ENCODE measurements around the gene PYGO1. TPM values are rescaled to one million over a fixed set of nuclear protein-coding genes. Genes with fewer than 3 reads are reported as not detected.

The PYGO1 gene
- total and polyA plus RNA-seq, 4 donors, result 1.4 to 13.9 (median 6.5) TPM

DNA sequence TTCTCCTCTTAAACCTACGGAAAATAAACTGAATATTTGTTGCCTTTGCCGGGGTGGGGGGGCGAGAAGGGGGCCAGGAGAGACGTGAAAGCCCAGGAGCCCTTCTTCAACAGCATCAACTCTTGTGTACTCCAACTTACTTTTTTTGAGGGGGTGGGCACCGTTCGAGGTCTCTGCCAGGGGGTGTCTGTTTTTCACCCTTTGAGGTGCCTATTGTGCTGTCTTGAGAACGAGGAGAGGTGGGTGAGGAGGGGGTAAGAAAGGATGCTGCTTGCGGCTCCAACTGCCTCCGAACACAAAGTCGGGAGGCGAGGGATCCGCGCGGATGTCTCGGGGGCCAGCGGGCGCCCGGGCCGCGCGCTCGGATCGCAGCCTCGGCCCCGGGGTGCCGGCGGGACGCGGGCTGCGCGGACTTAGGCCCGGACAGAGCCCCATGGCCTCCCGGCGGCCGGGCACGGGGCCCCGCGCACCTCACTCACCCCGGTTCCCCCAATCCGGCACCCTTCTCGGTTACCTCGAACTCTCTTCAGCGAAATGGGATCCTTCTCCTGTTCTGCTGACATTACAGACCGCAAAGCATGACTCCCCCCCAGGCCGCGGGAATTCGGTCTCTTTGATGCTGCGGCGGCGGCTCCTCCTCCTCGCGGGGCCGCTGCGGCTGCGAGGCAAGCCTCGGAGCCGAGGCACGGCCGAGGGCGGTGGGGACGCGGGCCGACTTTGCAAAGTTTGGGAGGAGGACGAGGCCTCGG is 650 bp downstream of the PYGO1 start:
- 3% methylated on average over 54 to 65 of the region's 65 CpGs for WGBS, 2 donors
- DNase-seq (peak in 1 of 2 donors; percentile 74), ATAC-seq (ENCODE audit: low FRiP score) (no peak)
- Histone ChIP-seq H3K27ac (ENCODE audit: low read depth in 1 of 2, low read length in 2 of 2) (peak overlapping the region; percentile 23 to 89), H3K9me3 (ENCODE audit: control insufficient read depth, low read length) (no peaks in the 10 kb centered on the region), H3K4me3 (ENCODE audit: low read length in 2 of 2) (peak overlapping the region; percentile 78 to 86), H3K4me1 (ENCODE audit: control insufficient read depth in 1 of 2, insufficient read depth in 2 of 2, low read length in 2 of 2) (no peaks in the 10 kb centered on the region), H3K27me3 (ENCODE audit: control insufficient read depth in 1 of 2, insufficient read depth in 2 of 2, low read length in 1 of 2) (no peaks in the 10 kb centered on the region), H3K36me3 (ENCODE audit: control insufficient read depth in 1 of 2, insufficient read depth in 2 of 2, low read length in 1 of 2) (no peaks in the 10 kb centered on the region)
- intact Hi-C loops (cut with DNase I), result no loop called here

DNA sequence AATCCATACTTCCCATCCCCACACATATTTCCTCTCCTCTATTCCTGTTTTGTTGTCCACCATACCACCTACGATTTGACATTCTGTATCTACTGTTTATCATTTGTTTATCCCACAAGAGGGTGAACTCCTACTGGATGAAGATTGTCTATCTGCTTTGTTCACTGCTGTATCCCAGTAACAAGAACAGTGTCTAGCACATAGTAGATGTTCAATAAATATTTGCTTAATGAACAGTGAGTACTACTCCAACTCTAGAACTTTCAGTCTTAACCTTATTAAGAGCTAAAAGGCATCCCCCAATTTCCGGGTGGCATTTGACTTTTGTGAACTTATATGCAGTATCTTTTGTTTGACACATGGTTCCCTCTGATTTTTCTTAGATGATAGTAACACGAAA is 1.3 kb downstream of the PYGO1 start:
- H3K4me3 ChIP-seq (ENCODE audit: low read length in 2 of 2), result peak overlapping the region; percentile 78 to 86
- H3K36me3 ChIP-seq (ENCODE audit: control insufficient read depth in 1 of 2, insufficient read depth in 2 of 2, low read length in 1 of 2), result no peaks in the 10 kb centered on the region
- intact Hi-C loops (cut with DNase I), result no loop called here
- no peaks in the 10 kb centered on the region for H3K9me3 ChIP-seq (ENCODE audit: control insufficient read depth, low read length)
- peaks cover 0 to 2% of the 10 kb centered on the region in 2 donors for H3K4me1 ChIP-seq (ENCODE audit: control insufficient read depth in 1 of 2, insufficient read depth in 2 of 2, low read length in 2 of 2)
- H3K27me3 ChIP-seq (ENCODE audit: control insufficient read depth in 1 of 2, insufficient read depth in 2 of 2, low read length in 1 of 2), result no peaks in the 10 kb centered on the region
- DNase-seq (no peak), ATAC-seq (ENCODE audit: low FRiP score) (no peak)
- 72 to 73% methylated on average over 3 of the region's 3 CpGs for WGBS, 2 donors
- H3K27ac ChIP-seq (ENCODE audit: low read depth in 1 of 2, low read length in 2 of 2), result no peak overlapping the region

DNA sequence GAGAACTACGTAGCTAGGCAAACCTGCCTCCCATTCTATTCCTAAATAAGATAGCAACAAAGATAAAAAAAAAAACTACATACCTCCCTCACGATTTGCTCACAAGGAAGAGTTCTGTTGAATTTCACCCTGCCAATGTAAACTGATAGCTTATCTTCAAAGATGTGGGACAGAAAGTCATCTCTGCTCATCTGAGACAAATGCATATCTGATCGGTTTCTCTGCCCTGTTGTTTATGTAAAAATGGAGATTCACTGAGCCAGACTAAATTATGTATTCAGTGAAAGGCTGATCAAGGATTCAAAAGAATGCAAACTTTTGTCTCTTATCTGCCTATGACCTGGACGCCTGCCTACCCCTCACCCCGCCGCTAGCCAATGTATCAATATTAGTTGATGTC is 11.2 kb downstream of the PYGO1 start:
- Histone ChIP-seq H3K9me3 (ENCODE audit: control insufficient read depth, low read length) (no peaks in the 10 kb centered on the region), H3K4me1 (ENCODE audit: control insufficient read depth in 1 of 2, insufficient read depth in 2 of 2, low read length in 2 of 2) (no peaks in the 10 kb centered on the region), H3K27me3 (ENCODE audit: control insufficient read depth in 1 of 2, insufficient read depth in 2 of 2, low read length in 1 of 2) (no peaks in the 10 kb centered on the region), H3K36me3 (ENCODE audit: control insufficient read depth in 1 of 2, insufficient read depth in 2 of 2, low read length in 1 of 2) (no peaks in the 10 kb centered on the region), H3K27ac (ENCODE audit: low read depth in 1 of 2, low read length in 2 of 2) (no peak overlapping the region), H3K4me3 (ENCODE audit: low read length in 2 of 2) (no peak overlapping the region)
- DNase-seq (no peak), ATAC-seq (ENCODE audit: low FRiP score) (no peak)
- intact Hi-C loops (cut with DNase I), result no loop called here
- 88 to 89% methylated on average over 6 of the region's 6 CpGs for WGBS, 2 donors

DNA sequence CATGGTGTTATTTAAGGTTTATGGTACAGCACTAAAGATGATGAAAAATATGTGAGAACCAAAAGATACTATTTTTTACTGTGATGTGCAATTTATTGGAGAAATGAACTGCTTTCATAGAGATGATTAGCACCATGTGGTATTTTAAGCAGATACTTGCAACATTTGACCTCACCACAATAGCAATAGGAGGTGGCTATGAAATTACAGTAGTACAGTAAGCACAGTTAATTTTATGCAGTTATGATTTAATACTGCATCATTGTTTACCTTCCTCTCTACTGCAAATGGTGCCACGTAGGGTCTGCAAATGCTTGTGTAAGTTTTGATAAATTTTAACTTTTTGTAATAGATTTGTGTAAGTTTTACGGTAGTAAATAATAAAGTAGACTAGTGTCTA is 14.0 kb downstream of the PYGO1 start:
- H3K27ac ChIP-seq (ENCODE audit: low read depth in 1 of 2, low read length in 2 of 2), result no peak overlapping the region

DNA sequence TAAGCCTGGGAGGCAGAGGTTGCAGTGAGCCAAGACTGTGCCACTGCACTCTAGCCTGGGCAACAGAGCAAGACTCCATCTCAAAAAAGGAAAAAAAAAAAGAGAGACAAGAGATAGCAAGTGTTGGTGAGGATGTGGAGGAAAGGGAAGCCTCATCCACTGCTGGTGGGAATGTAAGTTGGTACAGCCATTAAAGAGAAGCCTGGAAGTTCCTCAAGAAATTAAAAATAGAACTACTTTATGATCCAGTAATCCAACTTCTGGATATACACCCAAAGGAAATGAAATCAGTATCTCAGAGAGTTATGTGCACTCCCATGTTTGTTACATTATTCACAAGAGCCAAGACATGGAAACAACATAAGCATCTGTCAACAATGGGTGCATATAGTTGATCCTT is 14.9 kb downstream of the PYGO1 start:
- Histone ChIP-seq H3K27me3 (ENCODE audit: control insufficient read depth in 1 of 2, insufficient read depth in 2 of 2, low read length in 1 of 2) (no peaks in the 10 kb centered on the region), H3K27ac (ENCODE audit: low read depth in 1 of 2, low read length in 2 of 2) (no peak overlapping the region), H3K36me3 (ENCODE audit: control insufficient read depth in 1 of 2, insufficient read depth in 2 of 2, low read length in 1 of 2) (no peaks in the 10 kb centered on the region), H3K9me3 (ENCODE audit: control insufficient read depth, low read length) (no peaks in the 10 kb centered on the region), H3K4me3 (ENCODE audit: low read length in 2 of 2) (no peak overlapping the region), H3K4me1 (ENCODE audit: control insufficient read depth in 1 of 2, insufficient read depth in 2 of 2, low read length in 2 of 2) (no peaks in the 10 kb centered on the region)
- DNase-seq (no peak), ATAC-seq (ENCODE audit: low FRiP score) (no peak)
- intact Hi-C loops (cut with DNase I), result no loop called here

More for the DNA sequence above, 14.0 kb downstream of the PYGO1 start:
- H3K4me3 ChIP-seq (ENCODE audit: low read length in 2 of 2), result no peak overlapping the region
- no peaks in the 10 kb centered on the region for H3K36me3 ChIP-seq (ENCODE audit: control insufficient read depth in 1 of 2, insufficient read depth in 2 of 2, low read length in 1 of 2)
- no peaks in the 10 kb centered on the region for H3K9me3 ChIP-seq (ENCODE audit: control insufficient read depth, low read length)
- intact Hi-C loops (cut with DNase I), result no loop called here
- H3K27me3 ChIP-seq (ENCODE audit: control insufficient read depth in 1 of 2, insufficient read depth in 2 of 2, low read length in 1 of 2), result no peaks in the 10 kb centered on the region
- no peak for DNase-seq
- H3K4me1 ChIP-seq (ENCODE audit: control insufficient read depth in 1 of 2, insufficient read depth in 2 of 2, low read length in 2 of 2), result no peaks in the 10 kb centered on the region
- WGBS, 2 donors, result 69 to 98% methylated on average over 2 of the region's 2 CpGs
- ATAC-seq (ENCODE audit: low FRiP score), result no peak

DNA sequence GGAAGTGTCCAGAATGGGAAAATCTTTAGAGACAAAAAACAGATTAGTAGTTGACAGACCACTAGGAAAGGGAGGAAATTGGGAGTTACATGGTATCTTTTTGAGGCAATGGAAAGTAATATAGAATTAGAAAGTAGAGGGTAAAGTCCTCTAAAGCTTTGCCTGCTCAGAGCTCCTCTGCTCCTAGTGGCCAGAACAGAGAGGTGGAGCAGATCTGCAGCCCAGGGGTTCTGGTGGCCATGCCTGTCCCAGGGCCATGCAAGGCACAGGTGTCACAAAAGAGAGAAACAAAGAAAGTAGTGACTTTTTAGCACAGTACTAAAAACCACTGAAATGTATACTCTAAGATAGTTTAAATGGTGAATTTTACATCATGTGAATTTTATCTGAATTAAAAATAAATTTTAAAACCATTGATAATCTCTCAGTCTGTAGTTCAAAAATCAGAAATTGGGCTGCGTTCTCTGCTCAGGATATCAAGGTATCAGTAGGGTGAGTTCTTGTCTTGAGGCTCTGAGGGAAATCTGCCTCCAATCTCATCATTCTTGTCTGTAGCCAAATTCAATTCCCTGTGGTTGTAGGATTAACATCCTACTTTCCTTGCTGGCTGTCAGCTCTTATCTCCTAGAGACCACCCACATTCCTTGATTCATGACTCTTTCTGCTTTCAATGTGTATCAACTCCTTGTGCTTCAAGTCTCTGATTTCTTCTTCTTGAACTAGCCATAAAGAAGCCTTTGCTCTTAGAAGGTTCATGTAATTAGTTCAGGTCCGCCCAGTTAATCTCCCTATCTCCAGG is 23.6 kb downstream of the PYGO1 start:
- Histone ChIP-seq H3K27ac (ENCODE audit: low read depth in 1 of 2, low read length in 2 of 2) (no peak overlapping the region), H3K9me3 (ENCODE audit: control insufficient read depth, low read length) (no peaks in the 10 kb centered on the region), H3K4me3 (ENCODE audit: low read length in 2 of 2) (no peak overlapping the region), H3K27me3 (ENCODE audit: control insufficient read depth in 1 of 2, insufficient read depth in 2 of 2, low read length in 1 of 2) (no peaks in the 10 kb centered on the region), H3K36me3 (ENCODE audit: control insufficient read depth in 1 of 2, insufficient read depth in 2 of 2, low read length in 1 of 2) (no peaks in the 10 kb centered on the region), H3K4me1 (ENCODE audit: control insufficient read depth in 1 of 2, insufficient read depth in 2 of 2, low read length in 2 of 2) (no peaks in the 10 kb centered on the region)
- 95 to 99% methylated on average over 2 of the region's 2 CpGs for WGBS, 2 donors
- no peak for DNase-seq
- intact Hi-C loops (cut with DNase I), result no loop called here
- ATAC-seq (ENCODE audit: low FRiP score), result no peak

DNA sequence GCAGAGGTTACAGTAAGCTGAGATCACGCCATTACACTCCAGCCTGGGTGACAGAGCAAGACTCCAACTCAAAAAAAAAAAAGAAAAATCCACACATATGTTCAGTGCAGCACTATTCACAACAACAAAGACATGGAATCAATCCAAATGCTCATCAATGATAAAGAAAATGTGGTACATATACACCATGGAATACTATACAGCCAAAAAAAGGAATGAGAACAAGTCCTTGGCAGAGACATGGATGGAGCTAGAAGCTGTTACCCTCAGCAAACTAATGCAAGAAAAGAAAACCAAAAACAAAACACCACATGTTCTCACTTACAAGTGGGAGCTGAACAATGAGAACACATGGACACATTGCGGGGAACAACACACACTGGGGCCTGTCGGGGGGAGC is 25.5 kb downstream of the PYGO1 start:
- Histone ChIP-seq H3K4me3 (ENCODE audit: low read length in 2 of 2) (no peak overlapping the region), H3K9me3 (ENCODE audit: control insufficient read depth, low read length) (no peaks in the 10 kb centered on the region), H3K27ac (ENCODE audit: low read depth in 1 of 2, low read length in 2 of 2) (no peak overlapping the region), H3K4me1 (ENCODE audit: control insufficient read depth in 1 of 2, insufficient read depth in 2 of 2, low read length in 2 of 2) (no peaks in the 10 kb centered on the region), H3K36me3 (ENCODE audit: control insufficient read depth in 1 of 2, insufficient read depth in 2 of 2, low read length in 1 of 2) (no peaks in the 10 kb centered on the region), H3K27me3 (ENCODE audit: control insufficient read depth in 1 of 2, insufficient read depth in 2 of 2, low read length in 1 of 2) (no peaks in the 10 kb centered on the region)
- intact Hi-C loops (cut with DNase I), result no loop called here
- WGBS, 2 donors, result 83 to 87% methylated on average over 3 of the region's 3 CpGs
- DNase-seq, result no peak
- no peak for ATAC-seq (ENCODE audit: low FRiP score)

DNA sequence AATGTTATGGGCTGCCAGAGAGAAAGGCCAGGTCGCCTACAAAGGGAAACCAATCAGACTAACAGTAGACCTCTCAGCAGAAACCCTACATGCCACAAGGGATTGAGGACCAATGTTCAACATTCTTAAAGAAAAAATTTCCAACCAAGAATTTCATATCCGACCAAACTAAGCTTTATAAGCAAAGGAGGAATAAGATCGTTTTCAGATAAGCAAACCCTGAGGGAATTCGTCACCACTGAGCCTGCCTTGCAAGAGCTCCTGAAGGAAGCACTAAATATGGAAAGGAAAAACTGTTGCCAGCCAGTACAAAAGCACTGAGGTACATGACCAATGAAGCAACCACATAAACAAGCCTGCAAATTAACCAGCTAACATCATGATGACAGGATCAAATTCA is 33.1 kb downstream of the PYGO1 start:
- peaks cover 0 to 1% of the 10 kb centered on the region in 2 donors for H3K4me1 ChIP-seq (ENCODE audit: control insufficient read depth in 1 of 2, insufficient read depth in 2 of 2, low read length in 2 of 2)
- 66 to 76% methylated on average over 4 of the region's 4 CpGs for WGBS, 2 donors
- no peak for DNase-seq
- no peak overlapping the region for H3K27ac ChIP-seq (ENCODE audit: low read depth in 1 of 2, low read length in 2 of 2)
- no peaks in the 10 kb centered on the region for H3K9me3 ChIP-seq (ENCODE audit: control insufficient read depth, low read length)
- no peak overlapping the region for H3K4me3 ChIP-seq (ENCODE audit: low read length in 2 of 2)
- no peak for ATAC-seq (ENCODE audit: low FRiP score)
- H3K27me3 ChIP-seq (ENCODE audit: control insufficient read depth in 1 of 2, insufficient read depth in 2 of 2, low read length in 1 of 2), result no peaks in the 10 kb centered on the region
- no peaks in the 10 kb centered on the region for H3K36me3 ChIP-seq (ENCODE audit: control insufficient read depth in 1 of 2, insufficient read depth in 2 of 2, low read length in 1 of 2)
- intact Hi-C loops (cut with DNase I), result no loop called here

DNA sequence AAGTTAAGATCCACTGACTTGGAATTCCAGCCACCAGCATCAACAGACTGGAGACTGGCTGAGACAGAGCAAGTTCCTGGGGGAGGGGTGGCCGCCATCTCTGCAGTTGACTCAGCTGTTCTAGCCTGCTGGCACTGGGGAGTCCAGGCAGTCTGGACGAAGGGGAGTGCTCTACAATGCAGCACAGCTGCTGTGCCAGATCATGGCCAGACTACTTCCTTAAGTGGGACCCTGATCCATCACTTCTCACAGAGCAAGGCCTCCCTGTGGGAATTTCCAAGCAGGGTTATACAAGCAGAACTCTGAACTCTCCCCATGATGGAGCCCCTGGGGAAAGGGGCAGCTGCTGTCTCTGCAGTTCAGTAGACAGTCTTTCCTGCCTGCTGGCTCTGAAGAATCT is 35.2 kb downstream of the PYGO1 start:
- ATAC-seq (ENCODE audit: low FRiP score) (peak; percentile 70), DNase-seq (peak; percentile 67 to 77)
- no peaks in the 10 kb centered on the region for H3K27me3 ChIP-seq (ENCODE audit: control insufficient read depth in 1 of 2, insufficient read depth in 2 of 2, low read length in 1 of 2)
- H3K4me1 ChIP-seq (ENCODE audit: control insufficient read depth in 1 of 2, insufficient read depth in 2 of 2, low read length in 2 of 2), result peaks cover 0 to 1% of the 10 kb centered on the region in 2 donors
- intact Hi-C loops (cut with DNase I), result no loop called here
- H3K4me3 ChIP-seq (ENCODE audit: low read length in 2 of 2), result no peak overlapping the region
- H3K36me3 ChIP-seq (ENCODE audit: control insufficient read depth in 1 of 2, insufficient read depth in 2 of 2, low read length in 1 of 2), result no peaks in the 10 kb centered on the region
- no peaks in the 10 kb centered on the region for H3K9me3 ChIP-seq (ENCODE audit: control insufficient read depth, low read length)
- no peak overlapping the region for H3K27ac ChIP-seq (ENCODE audit: low read depth in 1 of 2, low read length in 2 of 2)
- 28 to 35% methylated on average over 2 of the region's 2 CpGs for WGBS, 2 donors

All from aorta (tissue), 5 donors.